Right hindlimb (tissue), 1 donor: ENCODE data around the gene PLCH2.

Source experiments
- DNase-seq: peaks from one replicate; pipeline ENCODE4 v3.0.0-alpha.2; 2018

PLCH2 gene

DNA sequence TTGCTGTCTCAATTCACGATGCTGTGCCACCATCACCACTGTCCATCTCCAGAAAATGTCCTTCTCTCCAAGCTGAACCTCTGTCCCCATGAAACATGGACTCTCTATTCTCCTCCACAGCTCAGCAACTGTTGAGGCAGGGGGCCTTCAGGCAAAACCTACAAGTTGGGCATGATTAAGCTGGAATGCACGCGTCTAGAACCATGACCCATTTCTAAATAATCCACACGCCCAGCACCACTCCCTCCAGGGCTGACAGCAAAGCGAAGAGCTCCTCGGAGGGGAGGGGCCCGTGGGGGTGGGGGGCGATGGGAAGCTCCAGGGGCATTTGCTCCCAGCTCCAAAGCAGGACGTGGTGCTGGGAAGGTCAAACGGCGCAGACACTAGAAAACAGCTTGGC is 57.3 kb downstream of the PLCH2 start:
- DNase-seq = no peak

DNA sequence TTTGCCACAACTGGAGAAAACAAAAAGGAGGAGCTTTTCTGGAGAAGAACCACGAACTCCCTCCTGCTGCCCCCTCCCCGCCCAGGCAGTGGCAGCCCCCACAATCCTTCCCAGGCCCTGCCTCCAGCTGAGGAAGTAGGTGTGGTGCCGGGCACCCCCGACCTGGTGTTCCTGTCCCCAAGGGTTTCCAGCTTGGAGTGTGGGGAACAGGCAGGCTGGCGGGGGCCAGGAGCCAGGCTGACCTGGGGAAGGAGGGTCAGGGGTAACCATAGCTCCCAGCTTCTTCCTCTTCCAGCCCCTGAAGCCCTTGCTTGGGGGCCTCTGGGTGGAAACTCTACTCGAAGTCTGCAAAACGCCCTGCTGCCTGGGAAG is 58.2 kb downstream of the PLCH2 start:
- no peak for DNase-seq

DNA sequence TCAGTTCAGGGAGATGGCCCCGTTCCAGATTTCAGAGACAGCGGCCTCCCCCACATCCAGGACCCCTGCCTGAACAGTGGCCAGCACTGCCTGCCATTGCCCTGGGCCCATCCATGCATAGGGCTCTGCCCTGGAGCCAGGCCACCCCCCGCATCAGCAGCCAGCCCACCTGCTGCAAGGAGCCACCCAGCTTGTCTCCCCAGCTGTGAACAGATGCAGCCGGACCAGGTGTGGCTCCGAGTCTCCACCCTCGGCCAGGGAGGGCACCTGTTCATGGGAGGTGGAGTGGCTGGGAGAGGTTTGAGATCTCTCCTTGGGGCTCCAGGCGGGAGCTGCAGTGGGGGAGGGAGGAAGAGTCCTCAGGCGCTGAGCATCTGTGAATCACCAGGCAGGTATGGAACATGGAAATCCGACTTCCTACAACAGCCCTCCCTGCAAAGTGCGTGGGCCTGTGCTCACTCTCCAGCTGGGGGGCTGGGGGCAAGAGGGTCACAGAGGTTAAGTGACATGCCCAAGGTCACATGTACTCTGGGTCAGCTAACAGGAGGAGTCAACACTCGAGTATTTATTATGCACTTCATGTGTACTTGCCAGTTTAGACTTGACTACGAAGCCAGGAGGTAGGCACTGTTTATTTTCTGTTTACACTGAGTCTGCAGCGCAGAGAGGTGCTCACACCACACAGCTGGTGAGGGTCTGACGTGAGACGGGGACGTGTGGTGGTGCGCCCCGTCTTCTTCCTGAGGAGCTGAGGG is 58.8 kb downstream of the PLCH2 start:
- DNase-seq = no peak

DNA sequence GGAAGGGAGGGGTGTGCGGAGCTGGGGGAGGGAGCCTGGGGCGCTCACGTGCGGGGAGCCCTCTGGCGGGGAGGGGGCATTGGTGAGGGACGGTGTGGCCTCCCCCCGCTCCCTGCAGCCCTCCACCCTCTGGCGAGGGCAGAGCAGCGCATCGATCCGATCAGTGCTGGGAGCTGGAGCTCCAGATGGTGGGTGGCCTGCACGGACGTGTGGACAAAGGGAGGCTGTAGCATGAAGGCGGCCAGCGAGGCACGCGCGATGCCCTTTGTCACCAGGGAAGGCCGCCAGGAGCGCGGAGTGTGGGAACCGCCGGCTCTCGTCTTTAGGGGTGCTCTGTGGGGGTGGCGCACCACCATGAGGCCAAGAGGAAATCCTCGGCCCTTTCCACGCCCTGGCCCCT is 59.4 kb downstream of the PLCH2 start:
- DNase-seq = no peak

DNA sequence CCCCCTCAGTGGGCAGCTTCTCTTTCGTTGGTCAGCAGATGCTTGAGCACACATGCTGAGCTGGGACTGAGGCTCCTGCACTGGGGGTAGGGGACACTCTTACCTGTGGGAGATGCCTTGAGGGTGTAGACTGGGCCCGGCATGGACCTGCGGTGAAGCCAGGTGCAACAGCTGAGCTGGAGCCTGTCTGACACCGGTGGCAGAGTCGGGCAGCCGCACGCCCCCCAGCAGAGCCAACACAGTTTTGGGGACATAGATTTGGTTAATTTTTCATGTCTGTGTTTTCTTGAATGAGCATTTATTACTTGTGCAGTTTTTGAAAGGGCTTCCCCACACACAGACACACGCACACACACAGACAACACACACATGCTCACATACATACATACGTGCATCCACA is 59.9 kb downstream of the PLCH2 start:
- no peak for DNase-seq

DNA sequence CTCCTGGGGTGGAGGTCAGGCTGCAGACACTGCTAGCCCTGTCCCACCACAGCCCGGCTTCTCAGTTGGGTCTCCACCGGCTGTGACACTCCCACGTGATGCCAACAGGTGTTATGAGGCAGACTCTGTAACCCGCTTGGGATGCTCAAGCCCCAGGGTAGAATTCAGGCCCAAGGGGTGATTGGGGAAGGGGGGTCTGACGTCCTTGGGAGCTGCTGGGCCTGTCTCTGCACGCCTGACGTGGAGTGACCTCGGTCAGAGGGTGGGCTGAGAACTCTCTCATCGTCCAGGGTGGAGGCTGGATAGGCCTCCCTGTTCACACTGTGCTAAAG is 61.7 kb downstream of the PLCH2 start:
- no peak for DNase-seq

DNA sequence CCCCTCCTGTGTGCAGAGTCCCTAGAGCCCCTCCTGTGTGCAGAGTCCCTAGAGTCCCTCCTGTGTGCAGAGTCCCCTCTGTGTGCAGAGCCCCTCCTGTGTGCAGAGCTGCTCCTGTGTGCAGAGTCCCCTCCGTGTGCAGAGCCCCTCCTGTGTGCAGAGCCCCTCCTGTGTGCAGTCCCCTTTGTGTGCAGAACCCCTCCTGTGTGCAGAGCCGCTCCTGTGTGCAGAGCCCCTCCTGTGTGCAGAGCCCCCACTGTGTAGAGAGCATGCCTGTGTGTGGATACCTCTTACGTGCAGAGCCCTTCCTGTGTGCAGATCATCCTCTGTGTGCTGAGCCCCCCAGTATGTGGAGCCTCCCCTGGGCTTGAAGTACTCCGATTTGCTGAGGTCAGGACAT is 62.3 kb downstream of the PLCH2 start:
- no peak for DNase-seq

DNA sequence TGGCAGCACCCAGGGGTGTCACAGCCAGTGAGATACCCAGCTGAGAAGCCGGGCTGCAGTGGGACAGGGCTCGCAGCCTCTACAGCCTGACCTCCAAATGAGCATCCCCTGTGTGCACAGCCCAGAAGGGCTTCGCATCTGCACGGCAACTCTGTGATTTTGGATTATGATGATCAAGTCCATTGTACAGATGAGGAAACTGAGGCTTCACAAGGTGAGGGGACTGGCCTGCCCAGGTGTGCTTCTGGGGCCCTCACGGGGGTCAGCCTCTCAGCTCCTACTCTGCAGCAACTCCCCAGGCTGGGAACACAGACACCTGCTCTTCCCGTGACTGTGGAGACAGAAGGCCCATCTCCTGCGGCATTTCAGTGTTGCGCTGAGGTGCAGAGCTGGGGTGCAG is 62.8 kb downstream of the PLCH2 start:
- DNase-seq = no peak

DNA sequence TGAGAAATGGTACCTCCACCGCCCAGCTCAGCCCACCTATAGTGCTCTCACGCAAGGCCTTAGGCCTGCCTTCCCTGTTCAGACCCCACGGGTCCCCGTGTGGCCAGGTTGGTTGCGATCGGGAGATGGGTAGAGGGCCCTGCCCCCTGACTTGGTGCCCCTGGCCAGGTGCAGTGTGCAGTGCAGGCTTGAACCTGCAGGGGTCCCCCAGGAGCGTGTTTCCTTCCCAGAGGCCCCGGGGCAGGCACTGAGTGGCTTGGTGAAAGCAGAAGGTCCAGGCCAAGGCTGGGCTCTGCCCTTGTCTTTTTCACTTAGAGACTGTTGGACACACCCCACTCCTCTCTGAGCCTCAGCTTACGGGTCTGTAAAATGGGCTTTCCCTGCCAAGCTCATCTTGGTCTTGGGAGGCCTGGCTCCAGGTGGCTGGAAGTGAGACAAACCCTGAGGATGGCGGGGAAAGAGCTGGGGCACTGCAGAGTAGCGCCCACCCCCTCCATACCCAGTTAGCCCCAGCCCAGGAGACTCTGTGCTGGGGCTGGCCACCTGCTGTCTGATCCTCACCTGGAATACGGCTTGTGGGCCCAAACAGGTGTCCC is 63.3 kb downstream of the PLCH2 start:
- DNase-seq = no peak

DNA sequence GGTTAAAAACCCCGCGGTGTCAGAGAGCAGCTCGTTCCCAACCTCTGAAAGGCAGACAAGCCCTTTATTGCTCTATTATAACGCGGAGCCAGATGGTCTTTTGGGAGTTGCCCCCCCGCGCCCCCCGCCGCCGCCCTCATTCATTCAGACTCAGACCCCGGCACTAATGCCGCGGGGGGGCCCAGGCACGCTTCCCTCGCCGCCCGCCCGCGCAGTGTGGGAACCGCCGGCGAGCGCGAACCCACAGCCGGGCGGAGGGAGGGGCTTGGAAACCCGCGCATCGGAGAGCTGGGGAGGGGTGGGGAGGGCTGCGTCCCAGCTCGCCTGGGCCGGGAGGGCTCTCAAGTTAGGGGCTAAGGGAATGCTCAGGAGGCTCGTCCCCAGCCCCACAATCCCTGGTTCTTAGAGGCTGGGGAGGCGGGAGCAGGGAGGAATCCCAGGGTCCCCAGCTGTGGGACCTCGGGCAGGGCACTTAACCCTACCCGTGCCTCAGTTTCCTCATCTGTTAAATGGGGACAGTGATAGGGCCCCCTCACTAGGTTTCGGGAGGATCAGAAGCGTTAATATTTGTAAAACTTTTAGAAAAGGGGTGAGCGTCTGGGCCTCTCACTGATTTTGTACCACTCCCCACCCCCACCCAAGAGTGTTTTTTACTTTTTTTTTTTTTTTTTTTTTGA is 64.9 kb downstream of the PLCH2 start:
- peak; percentile 58 for DNase-seq

DNA sequence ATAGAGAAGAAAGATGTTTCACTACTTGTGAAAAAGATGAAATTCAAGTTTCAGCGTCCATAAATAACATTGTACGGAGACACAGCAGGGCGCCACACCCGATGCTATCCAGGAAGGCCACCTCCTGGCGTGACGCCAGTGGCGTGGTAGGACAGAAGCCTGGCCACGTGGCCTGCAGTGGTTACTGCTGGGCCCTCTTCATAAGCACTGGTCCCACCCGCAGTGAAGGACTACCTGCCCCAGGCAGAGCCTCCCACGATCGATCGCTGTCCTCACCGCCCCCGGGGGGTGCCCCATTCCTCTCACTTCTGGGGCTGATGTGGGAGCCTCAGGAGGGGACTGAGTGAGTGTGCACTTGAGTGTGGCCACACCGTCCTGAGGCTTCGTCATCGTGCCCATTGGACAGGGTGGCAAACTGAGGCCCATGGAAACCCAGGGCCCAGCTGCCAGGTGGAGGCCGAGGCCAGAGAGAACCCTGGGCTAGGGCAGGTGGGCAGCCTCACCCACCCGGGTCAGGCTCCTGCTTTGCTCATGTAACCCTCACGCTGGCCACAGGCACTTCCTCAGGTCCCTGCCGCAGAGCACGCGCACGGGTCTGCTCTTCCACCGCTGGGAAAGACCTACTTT is 65.6 kb downstream of the PLCH2 start:
- no peak for DNase-seq

DNA sequence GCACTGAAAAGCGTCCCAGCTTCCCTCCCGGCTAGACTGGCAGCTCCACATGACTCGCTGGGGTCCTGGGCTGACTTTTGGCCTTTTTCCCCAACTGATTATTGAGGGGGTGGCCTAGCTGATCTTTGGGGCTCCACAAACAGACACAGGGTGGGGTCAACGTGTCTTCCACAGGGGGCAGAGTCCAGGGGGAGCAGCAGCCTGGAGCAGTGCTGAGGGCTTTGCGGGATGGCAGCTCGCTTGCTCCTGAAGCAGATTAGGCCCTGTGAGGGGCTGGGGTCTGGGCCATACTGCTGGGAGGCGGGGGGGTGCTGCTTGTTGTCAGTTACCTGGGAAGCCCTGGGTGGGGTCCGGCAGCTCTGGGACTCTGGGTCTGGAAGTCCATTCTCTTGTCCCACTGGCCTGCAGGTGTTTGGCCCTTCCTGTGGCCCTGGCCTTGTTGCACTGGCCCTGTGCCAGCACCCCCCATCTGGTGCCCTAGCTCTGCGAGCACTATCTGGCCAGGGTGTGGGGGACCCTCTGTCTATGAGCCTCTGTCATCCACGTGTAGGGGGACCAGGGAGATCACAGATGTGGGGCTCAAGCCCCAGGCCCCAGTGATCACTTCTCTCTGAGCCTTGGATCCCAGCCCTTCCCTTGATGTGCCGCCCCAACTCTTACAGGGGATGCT is 66.3 kb downstream of the PLCH2 start:
- no peak for DNase-seq

DNA sequence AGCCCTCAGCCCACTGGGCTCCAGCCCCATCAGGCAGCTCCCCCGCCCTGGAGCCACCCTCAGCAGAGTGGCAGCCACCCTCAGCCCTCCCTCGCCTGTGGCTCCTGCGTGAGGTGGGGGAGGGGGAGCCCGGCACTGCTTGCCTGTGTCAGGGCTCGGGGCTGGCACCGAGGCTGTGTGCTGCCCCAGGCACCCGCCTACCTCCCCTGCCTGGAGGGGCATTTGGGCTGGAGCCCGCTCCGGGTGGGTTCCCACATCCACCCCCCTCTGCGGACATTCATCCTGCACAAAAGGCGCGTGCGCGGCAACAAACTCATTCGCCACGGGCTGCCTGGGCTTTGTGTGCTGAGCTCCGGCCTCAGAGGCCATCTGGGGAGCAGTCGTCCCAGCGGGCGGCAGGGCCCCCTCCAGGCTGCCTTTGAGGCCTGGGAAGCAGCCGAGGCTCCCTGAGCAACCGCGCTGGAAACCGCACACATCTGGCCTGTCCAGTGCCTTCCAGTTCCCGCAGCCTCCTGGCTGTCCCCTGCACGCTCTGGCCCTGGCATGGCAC is 67.5 kb downstream of the PLCH2 start:
- no peak for DNase-seq

DNA sequence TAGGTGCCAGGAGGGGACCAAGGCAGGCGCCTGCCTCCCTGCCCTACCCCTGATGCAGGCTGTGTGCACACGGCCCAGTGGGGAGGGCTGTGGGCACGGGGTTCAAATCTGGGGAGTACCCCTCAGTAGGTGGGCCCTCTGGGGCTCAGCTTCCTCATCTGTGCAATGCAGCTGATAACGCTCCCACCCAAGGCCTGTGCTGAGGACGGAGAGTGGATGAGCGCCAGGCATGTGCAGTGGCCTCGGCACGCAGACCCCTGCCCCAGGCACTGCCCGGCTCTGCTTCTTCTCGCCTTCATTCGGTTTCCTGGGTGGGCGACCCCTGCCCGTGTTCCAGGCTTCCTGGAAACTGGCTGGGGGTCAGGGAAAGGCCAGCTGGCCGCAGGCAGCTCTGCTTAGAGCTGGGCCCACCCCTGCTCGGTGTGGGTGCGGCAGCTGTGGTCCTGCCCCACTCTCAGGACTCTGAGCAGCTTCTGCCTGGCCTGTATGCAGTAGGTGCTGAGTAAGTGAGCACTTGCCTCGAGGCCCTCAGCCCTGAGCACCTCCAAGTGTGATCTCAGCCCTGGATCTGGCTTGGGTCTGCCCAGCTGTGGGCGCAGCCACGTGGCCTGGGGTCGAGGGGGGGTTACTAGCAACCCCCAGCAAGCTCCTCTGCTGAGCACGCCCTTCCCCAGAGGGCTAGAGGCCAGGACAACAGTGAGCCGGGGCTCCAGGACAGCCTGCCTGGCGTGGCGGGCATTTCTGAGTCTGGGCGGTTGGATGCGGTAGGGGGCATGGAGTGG is 68.2 kb downstream of the PLCH2 start:
- DNase-seq = peak; percentile 54

DNA sequence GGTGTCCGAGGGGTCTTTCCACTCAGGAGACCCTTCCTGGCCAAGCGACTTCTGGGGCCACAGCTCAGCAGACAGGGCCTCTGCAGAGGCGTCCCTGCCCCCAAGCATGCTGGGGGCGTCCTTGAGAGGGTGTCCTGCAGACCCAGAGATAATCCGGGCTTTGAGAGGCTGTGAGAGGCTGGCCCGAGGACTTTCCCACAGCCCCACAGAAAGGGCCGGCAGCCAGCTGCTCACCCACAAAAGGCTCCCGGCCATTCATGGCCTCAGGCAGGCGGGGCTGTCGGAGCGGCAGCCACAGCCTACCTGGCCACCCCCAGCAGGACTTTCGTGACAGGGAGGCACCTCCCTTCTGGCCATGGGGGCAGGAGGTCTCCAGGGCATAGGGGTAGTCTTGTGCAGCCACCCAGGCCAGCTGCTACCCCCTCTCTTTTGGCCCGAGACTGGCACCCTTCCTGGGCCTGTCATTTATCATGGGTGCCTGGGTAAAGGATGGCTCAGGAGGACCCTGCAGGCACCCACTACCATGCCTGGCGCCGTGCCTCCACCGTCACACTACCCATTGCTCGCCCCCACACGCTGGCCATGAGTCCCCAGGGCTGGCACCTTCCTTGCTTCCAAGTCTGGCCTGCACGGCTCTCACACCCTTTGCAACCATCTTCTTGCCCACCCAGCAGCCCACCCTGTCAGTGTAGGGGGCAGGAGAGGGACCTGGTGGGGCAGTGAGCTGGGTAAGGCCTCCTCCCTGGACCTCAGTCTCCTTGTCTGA is 69.0 kb downstream of the PLCH2 start:
- no peak for DNase-seq

DNA sequence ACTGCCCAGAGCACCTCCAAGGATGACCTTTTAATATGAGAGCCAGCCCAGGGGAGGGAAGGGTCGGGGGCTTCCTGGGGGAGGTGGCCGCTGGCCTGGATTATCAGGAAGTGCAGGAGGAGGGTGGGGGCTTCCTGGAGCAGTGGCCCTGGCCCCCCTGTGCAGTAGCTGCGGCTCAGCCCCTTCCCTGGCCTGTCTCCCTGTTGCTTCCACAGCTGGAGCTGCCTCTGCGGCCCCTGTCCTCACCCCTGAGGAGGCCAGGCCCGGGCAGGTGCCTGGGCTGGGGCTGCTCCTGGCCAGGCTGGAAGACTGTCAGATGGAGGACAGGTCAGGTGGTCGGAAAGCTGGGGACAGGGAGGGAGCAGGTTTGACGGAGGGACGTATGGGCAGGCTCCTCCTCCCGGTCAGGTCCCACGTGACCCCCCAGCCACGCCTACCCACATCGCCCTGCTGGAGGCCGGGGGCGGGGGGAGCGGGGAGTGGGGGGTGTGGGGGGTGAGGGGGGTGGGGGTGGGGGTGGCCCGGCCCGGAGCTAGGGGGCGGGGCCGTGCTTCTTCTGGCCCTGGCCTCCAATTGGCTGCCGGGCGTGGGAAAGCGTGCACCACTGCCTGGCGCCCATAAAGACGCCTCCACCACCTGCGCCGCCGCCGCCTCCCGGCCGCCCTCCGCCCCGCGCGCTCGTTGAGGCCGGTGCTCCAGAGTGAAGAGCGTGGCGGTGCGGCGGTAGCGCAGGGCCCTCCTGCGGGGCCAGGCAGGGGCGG is 69.8 kb downstream of the PLCH2 start:
- peak; percentile 80 for DNase-seq

DNA sequence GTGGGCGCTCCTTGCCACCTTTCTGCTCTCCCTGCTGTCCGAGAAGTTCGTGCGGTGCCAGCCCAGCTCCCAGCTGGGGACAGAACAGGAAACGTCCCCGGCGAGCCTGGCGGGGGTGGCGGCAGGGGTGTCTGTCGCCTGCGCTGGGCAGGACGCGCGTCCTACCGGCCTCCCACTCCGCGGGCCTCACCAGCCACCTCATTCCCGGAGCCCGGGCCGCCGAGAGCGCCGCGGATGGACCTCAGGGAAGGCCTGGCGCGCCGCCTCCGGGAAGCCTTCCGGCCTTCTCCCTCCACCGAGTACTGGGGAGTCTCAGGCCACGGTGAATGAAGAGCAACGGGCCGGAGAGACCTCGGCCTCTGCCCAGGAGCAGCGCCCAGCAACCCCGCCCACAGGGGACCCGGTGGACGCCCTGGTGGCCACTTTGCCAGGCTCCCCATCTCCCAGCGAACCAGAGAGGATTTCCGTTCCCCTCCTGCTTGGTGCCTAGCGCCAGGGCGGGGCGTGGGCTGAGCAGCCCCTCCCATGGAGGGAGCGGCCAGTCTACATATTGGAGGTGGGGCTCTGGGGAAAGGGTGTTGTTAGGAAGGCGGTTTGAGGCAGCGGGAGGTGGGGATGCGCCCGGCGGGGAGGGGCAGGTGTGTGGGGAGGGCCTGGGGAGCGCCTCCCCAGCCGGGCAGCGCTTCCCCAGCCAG is 70.6 kb downstream of the PLCH2 start:
- peak; percentile 77 for DNase-seq

DNA sequence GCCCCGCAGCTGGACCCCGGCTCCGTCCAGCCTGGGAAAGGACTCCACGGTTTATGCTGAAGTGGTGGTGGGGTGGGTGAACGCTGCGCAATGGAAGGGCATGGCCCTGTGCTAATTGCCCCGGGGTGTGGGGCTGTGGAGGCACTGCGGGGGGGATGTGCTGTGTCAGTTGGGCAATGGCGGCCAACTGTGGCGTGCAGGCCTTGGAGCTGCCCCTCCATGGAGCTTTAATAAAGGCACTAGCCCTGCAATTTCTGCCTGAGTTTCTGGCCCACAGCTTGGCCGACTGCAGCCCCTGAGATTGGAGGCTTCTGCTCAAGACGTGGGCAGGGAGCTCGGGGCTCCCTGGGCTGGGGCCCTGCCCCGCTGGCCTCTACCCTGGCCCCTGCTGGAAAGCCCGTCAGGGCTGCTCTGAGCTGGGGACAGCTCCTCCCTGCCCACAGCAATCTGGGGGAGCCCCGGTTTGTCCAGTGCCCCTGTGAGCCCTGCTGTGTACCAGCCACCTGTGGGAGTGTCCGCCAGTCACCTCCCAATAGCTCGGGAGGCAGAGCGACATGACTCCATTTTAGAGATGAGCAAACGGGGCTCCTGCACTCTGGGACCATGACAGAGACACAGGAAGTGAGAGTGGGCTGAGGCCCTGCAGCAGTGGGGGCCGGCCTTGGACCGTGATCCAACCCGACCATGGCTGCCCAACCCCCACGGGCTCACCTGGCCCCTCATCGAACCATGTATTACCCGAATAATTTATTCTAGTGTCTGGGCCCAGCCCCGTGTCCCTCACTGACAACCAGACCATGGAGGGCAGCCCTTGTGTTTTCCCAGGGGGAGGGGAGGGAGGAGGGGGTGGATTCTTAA is 71.3 kb downstream of the PLCH2 start:
- DNase-seq = no peak

DNA sequence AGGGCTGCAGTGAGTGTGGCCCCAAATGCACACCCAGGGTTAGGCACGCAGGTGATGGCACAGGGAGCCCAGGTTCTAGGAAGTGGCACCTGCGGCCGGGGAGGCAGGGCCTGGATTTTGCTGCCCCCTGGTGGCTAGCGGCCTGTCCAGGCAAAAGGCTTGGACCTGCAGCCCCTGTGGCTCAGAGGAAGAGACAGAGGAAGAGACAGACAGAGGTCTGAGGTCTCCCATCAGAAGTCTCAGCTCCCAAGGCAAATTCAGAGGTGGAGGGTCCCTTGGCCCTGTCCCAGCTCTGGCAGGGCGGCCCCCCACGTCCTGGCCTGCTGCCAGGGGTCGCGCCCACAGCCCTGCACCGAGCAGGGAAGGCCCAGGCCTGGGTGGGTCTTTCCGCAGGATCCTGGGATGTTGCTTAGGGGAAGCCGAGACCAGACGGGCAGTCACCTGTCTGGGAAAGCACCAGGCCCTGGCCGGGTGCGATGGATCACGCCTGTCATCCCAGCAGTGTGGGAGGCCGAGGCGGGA is 72.0 kb downstream of the PLCH2 start:
- peak; percentile 84 for DNase-seq
